ENCODE measurements around the gene PHF21B.

Gene PHF21B

DNA sequence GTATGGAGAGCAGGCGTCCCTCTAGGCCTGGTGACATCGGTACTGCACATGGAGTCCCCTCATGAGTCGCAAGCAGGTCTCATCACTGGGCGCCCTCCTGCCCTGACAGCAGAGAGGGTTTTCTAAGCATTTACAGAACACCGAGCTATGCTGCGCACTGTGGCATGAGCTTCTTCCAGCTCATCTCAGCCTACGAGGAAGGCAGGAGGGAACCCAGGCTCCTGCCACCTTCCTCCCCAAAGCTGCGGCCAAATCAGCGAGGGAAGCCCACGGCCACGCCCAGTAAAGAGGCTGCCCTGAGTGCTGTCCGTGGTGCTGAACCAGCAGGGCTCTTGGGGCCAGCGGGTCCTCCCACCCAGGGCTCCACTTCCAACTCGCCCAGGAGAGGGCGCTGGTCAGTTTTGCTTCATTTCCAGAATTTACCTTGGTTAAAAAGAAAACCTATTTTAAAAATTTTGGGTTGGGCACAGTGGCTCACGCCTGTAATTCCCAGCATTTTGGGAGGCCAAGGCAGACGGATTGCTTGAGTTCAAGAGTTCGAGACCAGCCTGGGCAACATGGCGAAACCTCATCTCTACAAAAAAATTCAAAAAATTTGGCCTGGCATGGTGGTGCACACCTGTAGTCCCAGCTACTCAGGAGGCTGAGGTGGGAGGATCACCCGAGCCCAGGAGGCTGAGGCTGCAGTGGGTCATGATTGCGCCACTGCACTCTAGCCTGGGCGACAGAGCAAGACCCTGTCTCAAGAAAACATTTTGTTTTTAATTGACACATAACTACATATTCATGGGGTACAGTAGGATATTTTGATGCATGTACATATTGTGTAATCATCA lies 34.2 kb downstream of the PHF21B start (continued):
- TF ChIP-seq, protein P1, sequence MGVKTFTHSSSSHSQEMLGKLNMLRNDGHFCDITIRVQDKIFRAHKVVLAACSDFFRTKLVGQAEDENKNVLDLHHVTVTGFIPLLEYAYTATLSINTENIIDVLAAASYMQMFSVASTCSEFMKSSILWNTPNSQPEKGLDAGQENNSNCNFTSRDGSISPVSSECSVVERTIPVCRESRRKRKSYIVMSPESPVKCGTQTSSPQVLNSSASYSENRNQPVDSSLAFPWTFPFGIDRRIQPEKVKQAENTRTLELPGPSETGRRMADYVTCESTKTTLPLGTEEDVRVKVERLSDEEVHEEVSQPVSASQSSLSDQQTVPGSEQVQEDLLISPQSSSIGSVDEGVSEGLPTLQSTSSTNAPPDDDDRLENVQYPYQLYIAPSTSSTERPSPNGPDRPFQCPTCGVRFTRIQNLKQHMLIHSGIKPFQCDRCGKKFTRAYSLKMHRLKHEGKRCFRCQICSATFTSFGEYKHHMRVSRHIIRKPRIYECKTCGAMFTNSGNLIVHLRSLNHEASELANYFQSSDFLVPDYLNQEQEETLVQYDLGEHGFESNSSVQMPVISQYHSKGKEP (tag by site-specific recombination; IDR thresholded peaks at IDR 0.05) = no peak
- no peak for TF ChIP-seq ZNF664 (tag by site-specific recombination; IDR thresholded peaks at IDR 0.05)
- TF ChIP-seq, protein P2, sequence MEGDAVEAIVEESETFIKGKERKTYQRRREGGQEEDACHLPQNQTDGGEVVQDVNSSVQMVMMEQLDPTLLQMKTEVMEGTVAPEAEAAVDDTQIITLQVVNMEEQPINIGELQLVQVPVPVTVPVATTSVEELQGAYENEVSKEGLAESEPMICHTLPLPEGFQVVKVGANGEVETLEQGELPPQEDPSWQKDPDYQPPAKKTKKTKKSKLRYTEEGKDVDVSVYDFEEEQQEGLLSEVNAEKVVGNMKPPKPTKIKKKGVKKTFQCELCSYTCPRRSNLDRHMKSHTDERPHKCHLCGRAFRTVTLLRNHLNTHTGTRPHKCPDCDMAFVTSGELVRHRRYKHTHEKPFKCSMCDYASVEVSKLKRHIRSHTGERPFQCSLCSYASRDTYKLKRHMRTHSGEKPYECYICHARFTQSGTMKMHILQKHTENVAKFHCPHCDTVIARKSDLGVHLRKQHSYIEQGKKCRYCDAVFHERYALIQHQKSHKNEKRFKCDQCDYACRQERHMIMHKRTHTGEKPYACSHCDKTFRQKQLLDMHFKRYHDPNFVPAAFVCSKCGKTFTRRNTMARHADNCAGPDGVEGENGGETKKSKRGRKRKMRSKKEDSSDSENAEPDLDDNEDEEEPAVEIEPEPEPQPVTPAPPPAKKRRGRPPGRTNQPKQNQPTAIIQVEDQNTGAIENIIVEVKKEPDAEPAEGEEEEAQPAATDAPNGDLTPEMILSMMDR (tag by site-specific recombination; IDR thresholded peaks at IDR 0.05) = peak; percentile 65
- no peak for TF ChIP-seq ZNF473 (tag by site-specific recombination; IDR thresholded peaks at IDR 0.05)
- TF ChIP-seq ZNF747 (tag by site-specific recombination; IDR thresholded peaks at IDR 0.05) = no peak
- TF ChIP-seq ZNF223 (tag by site-specific recombination; IDR thresholded peaks at IDR 0.05) = no peak
- 0 out of 2 replicates have a peak, but pooled peaks have one; percentile 11 for TF ChIP-seq YY1 (tag by site-specific recombination; IDR thresholded peaks at IDR 0.05)
- TF ChIP-seq SP3 (tag by site-specific recombination; IDR thresholded peaks at IDR 0.05) = peak; percentile 59
- no peak for TF ChIP-seq ZNF416 (tag by site-specific recombination; IDR thresholded peaks at IDR 0.05)
- no peak for TF ChIP-seq ZNF596 (tag by site-specific recombination; IDR thresholded peaks at IDR 0.05)
- TF ChIP-seq KLF7 (tag by site-specific recombination; IDR thresholded peaks at IDR 0.05; ENCODE audit: borderline replicate concordance) = peak; percentile 86; the same call in 1 of the 2 replicates
- peak; percentile 83 for TF ChIP-seq ZNF654 (tag by site-specific recombination; IDR thresholded peaks at IDR 0.05; ENCODE audit: low read depth)
- TF ChIP-seq ZSCAN30 (tag by site-specific recombination; IDR thresholded peaks at IDR 0.05) = peak; percentile 68; the same call in 1 of the 2 replicates
- TF ChIP-seq, protein P3, sequence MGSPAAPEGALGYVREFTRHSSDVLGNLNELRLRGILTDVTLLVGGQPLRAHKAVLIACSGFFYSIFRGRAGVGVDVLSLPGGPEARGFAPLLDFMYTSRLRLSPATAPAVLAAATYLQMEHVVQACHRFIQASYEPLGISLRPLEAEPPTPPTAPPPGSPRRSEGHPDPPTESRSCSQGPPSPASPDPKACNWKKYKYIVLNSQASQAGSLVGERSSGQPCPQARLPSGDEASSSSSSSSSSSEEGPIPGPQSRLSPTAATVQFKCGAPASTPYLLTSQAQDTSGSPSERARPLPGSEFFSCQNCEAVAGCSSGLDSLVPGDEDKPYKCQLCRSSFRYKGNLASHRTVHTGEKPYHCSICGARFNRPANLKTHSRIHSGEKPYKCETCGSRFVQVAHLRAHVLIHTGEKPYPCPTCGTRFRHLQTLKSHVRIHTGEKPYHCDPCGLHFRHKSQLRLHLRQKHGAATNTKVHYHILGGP (tag by site-specific recombination; IDR thresholded peaks at IDR 0.05) = no peak
- TF ChIP-seq, protein P4, sequence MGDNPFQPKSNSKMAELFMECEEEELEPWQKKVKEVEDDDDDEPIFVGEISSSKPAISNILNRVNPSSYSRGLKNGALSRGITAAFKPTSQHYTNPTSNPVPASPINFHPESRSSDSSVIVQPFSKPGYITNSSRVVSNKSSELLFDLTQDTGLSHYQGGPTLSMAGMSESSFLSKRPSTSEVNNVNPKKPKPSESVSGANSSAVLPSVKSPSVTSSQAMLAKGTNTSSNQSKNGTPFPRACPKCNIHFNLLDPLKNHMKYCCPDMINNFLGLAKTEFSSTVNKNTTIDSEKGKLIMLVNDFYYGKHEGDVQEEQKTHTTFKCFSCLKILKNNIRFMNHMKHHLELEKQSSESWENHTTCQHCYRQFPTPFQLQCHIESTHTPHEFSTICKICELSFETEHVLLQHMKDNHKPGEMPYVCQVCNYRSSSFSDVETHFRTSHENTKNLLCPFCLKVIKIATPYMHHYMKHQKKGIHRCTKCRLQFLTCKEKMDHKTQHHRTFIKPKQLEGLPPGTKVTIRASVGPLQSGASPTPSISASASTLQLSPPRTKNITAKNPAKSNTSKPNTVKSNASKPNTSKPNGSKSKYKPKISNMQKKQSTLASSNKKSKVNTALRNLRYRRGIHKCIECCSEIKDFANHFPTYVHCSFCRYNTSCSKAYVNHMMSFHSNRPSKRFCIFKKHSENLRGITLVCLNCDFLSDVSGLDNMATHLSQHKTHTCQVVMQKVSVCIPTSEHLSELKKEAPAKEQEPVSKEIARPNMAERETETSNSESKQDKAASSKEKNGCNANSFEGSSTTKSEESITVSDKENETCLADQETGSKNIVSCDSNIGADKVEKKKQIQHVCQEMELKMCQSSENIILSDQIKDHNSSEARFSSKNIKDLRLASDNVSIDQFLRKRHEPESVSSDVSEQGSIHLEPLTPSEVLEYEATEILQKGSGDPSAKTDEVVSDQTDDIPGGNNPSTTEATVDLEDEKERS (tag by site-specific recombination; IDR thresholded peaks at IDR 0.05) = no peak
- peak; percentile 51 for TF ChIP-seq GLIS1 (tag by site-specific recombination; IDR thresholded peaks at IDR 0.05)
- TF ChIP-seq ZXDB (tag by site-specific recombination; IDR thresholded peaks at IDR 0.05) = peak; percentile 60; the same call in 1 of the 2 replicates
- no peak for TF ChIP-seq ZNF112 (tag by site-specific recombination; IDR thresholded peaks at IDR 0.05)
- peak; percentile 36; the same call in 1 of the 2 replicates for TF ChIP-seq ZNF629 (tag by site-specific recombination; IDR thresholded peaks at IDR 0.05)
- TF ChIP-seq ZSCAN23 (tag by site-specific recombination; IDR thresholded peaks at IDR 0.05) = no peak
- TF ChIP-seq HOXD13 (CRISPR knock-in tag; IDR thresholded peaks at IDR 0.05; ENCODE audit: borderline replicate concordance) = 0 out of 2 replicates have a peak, but pooled peaks have one; percentile 32

Measured in HEK293 (cell line).